Measurements from ENCODE around the gene TSNAX.
"Not testable (repeated sequence)": the region's sequence is repeated elsewhere in the genome, so short reads cannot be mapped to it uniquely, and the experiment has no call there.

Gene TSNAX

DNA sequence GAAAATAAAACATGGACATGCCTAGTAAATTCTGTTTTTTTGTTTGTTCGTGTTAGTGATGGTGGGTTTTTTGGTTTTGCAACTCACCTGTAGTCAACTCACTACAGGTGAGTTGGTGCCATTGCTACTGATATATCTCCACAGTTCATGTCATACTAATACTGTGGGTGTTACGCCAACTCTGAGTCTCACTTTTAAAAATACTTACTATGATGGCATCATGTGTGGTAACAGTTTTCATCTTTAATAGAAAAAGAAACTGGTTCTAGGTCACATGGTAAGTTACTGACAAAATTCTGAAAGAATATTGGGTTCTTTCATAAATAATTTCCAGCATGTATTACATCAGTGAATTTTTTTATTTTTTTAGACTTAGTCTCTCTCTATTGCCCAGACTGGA lies 38.0 kb downstream of the TSNAX start:
- Mint-ChIP-seq H3K4me3 (no peak overlapping the region), H3K4me1 (no peaks in the 10 kb centered on the region), H3K9me3 (no peaks in the 10 kb centered on the region), H3K27ac (no peak overlapping the region), H3K36me3 (peaks cover 63% of the 10 kb centered on the region)
- DNase-seq (ENCODE audit: low spot score in 2 of 2) (no peak), ATAC-seq (peak; percentile 71)

DNA sequence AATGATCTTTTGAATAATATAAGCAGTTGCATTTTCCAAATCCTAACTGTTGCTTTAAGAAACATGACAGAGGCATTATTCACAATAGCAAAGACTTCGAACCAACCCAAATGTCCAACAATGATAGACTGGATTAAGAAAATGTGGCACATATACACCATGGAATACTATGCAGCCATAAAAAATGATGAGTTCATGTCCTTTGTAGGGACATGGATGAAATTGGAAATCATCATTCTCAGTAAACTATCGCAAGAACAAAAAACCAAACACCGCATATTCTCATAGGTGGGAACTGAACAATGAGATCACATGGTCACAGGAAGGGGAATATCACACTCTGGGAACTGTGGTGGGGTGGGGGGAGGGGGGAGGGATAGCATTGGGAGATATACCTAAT lies 41.8 kb downstream of the TSNAX start:
- not testable (repeated sequence) for DNase-seq (ENCODE audit: low spot score in 2 of 2); H3K27ac Mint-ChIP-seq; H3K4me1 Mint-ChIP-seq; H3K4me3 Mint-ChIP-seq; ATAC-seq; H3K9me3 Mint-ChIP-seq
- peaks cover 31% of the 10 kb centered on the region for H3K36me3 Mint-ChIP-seq

DNA sequence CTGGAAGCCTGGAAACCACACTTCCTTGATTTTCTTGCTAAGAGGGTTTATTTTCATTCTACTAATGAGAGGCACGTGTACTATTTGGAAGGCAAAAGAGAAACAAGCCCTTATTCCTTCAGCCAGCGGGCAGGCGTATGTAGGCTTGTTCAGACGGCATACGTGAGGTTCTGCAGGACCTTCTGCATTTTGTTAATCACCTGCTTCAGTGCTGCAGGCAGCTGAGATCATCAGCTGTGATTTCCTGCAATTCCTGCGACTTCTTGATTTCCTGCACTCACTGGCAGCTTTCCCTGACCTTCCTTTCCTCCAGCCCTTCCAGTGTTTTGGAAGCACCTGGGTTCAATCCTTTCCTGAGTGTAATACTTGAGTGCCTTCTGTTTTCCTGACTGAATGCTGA lies 43.4 kb downstream of the TSNAX start:
- Mint-ChIP-seq H3K36me3 (peaks cover 19% of the 10 kb centered on the region), H3K4me3 (no peak overlapping the region), H3K9me3 (no peaks in the 10 kb centered on the region), H3K4me1 (no peaks in the 10 kb centered on the region), H3K27ac (no peak overlapping the region)
- no peak for ATAC-seq
- no peak for DNase-seq (ENCODE audit: low spot score in 2 of 2)

DNA sequence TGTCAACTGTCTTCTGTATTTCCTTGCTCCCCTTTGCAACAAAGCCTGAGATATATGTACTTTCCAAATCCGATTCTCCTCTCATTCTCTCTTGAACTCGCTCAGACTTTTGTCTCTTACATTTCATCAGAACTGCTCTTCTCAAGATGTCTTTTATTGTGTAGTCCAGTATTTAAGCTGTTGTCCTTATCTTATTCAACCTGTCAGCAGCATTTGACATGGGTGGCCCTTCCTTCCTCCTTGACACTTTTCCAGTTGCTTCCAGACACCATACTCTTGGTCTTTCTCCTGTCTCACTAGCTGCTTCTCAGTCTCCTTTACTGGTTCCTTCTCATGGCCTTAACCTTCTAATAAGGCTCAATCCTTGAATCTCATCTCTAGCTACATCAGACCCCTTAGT lies 47.0 kb downstream of the TSNAX start:
- H3K4me3 Mint-ChIP-seq, result no peak overlapping the region
- ATAC-seq (no peak), DNase-seq (ENCODE audit: low spot score in 2 of 2) (no peak)
- no peak overlapping the region for H3K27ac Mint-ChIP-seq
- no peaks in the 10 kb centered on the region for H3K4me1 Mint-ChIP-seq
- H3K36me3 Mint-ChIP-seq, result no peaks in the 10 kb centered on the region
- H3K9me3 Mint-ChIP-seq, result no peaks in the 10 kb centered on the region

DNA sequence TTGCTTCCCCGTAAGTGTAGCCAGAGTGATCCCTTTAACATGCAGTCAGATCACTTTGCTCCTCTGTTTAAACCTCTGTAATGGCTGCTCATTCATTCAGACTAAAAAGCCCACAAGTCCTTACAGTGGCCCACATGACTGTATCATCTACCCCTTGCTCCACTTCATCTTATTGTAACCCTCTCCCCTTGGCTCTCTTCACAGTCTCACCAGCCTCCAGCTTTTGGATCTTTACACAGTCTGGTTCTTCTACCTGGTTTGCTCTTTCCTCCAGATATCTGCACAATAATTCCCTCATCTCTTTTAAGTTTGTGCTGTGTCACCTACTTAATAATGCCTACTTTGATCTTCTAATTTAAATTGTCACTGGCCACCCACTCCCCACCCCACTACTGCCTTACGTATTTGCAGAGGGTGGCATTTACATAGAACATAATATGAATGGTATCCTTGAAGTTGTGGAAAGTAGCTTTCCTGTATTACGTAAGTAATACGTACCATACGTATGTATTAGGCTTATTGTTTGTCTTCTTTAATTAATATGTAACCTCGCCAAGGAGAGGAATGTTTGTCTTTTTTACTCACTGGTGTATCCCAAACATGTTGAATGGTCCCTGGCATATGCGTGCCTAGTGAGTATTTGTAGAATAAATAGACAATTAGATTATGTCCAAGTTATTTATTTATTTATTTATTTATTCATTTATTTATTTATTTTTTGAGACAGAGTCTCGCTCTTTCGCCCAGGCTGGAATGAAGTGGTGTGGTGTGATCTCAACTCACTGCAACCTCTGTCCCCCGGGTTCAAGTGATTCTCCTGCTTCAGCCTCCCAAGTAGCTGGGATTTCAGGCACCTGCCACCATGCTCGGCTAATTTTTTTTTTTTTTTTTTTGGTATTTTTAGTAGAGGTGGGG lies 48.6 kb downstream of the TSNAX start:
- Mint-ChIP-seq H3K4me1 (no peaks in the 10 kb centered on the region), H3K36me3 (no peaks in the 10 kb centered on the region), H3K9me3 (no peaks in the 10 kb centered on the region), H3K27ac (no peak overlapping the region), H3K4me3 (no peak overlapping the region)
- no peak for ATAC-seq
- no peak for DNase-seq (ENCODE audit: low spot score in 2 of 2)

DNA sequence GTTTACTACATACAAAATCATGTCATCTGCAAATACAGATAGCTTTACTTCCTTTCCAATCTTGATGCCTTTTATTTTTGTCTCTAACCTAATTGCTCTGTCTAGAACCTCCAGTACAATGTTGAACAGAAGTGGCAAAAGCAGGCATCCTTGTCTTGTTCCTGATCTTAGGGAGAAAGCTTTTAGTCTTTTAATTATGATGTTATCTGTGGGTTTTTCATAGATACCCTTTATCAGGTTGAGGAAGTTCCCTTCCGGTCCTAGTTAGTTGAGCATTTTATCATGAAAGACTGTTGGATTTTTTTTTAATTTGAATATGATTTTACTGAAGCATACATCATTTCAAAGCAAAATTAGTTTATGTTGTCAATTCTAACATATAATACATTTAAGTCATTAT lies 52.4 kb downstream of the TSNAX start:
- H3K27ac Mint-ChIP-seq, result no peak overlapping the region
- ATAC-seq, result no peak
- H3K36me3 Mint-ChIP-seq, result no peaks in the 10 kb centered on the region
- DNase-seq (ENCODE audit: low spot score in 2 of 2), result no peak
- H3K9me3 Mint-ChIP-seq, result no peaks in the 10 kb centered on the region
- no peak overlapping the region for H3K4me3 Mint-ChIP-seq
- H3K4me1 Mint-ChIP-seq, result no peaks in the 10 kb centered on the region

DNA sequence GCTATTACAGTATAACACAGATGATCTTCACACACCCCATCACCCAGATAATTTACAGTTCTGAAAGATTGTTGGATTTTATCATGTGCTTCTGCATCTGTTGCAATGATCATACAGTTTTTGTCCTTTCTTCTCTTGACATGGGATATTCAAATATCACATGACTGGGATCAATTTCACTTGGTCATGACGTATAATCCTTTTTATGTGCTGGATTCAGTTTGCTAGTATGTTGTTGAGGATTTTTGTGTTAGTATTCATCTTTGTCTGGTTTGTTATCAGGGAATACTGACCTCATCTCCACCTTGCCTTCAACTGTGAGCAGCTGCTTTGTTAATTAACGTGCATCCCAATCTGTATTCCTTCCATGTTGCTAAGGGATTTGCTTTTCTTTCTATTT lies 53.4 kb downstream of the TSNAX start:
- Mint-ChIP-seq H3K9me3 (no peaks in the 10 kb centered on the region), H3K4me1 (no peaks in the 10 kb centered on the region)

DNA sequence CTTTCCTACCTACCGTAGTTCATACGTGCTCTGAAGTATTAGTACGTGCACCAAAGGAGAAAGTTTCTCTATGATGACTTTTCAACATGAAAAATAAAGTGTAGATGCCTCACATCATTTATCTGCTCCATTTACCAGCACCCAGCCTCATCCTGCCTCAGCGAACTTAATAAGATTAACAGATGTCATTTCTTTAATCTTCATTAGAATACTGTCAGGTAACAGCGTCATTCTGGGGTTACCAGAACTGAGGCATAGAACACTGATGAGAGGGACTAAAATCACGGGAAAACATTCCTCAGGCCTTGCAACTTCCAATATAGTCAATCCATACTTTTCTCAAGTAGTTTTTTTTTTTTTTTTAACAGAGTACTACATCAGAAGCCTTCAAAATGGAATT lies 54.9 kb downstream of the TSNAX start:
- H3K4me3 Mint-ChIP-seq, result no peak overlapping the region
- ATAC-seq (no peak), DNase-seq (ENCODE audit: low spot score in 2 of 2) (no peak)
- H3K27ac Mint-ChIP-seq, result no peak overlapping the region
- H3K9me3 Mint-ChIP-seq, result no peaks in the 10 kb centered on the region
- H3K4me1 Mint-ChIP-seq, result no peaks in the 10 kb centered on the region
- H3K36me3 Mint-ChIP-seq, result no peaks in the 10 kb centered on the region

More for the DNA sequence above, 53.4 kb downstream of the TSNAX start:
- H3K36me3 Mint-ChIP-seq, result no peaks in the 10 kb centered on the region
- no peak overlapping the region for H3K27ac Mint-ChIP-seq
- H3K4me3 Mint-ChIP-seq, result no peak overlapping the region
- ATAC-seq (no peak), DNase-seq (ENCODE audit: low spot score in 2 of 2) (no peak)

DNA sequence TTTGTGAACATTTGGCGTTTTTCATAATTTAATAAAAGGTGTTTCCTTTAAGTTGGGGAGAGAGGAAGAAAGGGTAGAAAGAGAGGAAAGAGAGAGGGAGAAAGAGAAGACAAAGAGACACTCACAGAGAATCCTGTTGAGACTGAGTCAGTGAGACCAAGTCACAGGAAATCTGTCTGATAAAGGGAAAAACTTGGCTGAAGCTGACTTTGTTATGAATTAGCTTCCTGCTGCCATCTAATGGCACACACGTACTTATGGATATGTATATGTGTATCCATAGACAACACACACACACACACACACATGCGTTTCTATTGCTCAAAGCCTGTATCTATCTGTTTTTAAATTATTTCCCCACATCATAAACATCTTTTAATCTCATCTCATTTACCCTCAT lies 55.6 kb downstream of the TSNAX start:
- DNase-seq (ENCODE audit: low spot score in 2 of 2), result no peak
- Mint-ChIP-seq H3K9me3 (no peaks in the 10 kb centered on the region), H3K4me3 (no peak overlapping the region), H3K4me1 (no peaks in the 10 kb centered on the region), H3K27ac (no peak overlapping the region), H3K36me3 (no peaks in the 10 kb centered on the region)
- ATAC-seq, result no peak

DNA sequence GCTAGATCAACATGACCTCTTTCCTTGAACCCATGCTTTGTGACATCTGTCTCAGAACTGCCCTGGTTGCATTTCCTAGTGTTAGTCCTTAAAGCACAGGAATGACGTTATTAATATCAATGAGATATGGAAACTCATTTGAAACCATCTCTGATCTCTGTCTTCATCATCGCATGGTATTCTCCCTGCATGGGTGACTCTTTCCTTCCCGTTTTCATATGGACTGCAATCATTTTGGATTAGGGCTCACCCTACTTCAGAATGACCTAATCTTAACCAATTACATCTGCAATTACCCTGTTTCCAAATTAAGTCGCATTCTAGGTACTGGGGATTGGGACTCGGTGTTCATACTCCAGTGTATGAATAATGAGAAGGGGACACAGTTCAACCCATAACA lies 56.5 kb downstream of the TSNAX start:
- Mint-ChIP-seq H3K9me3 (no peaks in the 10 kb centered on the region), H3K4me3 (no peak overlapping the region), H3K36me3 (no peaks in the 10 kb centered on the region), H3K27ac (no peak overlapping the region), H3K4me1 (no peaks in the 10 kb centered on the region)
- no peak for ATAC-seq
- no peak for DNase-seq (ENCODE audit: low spot score in 2 of 2)

DNA sequence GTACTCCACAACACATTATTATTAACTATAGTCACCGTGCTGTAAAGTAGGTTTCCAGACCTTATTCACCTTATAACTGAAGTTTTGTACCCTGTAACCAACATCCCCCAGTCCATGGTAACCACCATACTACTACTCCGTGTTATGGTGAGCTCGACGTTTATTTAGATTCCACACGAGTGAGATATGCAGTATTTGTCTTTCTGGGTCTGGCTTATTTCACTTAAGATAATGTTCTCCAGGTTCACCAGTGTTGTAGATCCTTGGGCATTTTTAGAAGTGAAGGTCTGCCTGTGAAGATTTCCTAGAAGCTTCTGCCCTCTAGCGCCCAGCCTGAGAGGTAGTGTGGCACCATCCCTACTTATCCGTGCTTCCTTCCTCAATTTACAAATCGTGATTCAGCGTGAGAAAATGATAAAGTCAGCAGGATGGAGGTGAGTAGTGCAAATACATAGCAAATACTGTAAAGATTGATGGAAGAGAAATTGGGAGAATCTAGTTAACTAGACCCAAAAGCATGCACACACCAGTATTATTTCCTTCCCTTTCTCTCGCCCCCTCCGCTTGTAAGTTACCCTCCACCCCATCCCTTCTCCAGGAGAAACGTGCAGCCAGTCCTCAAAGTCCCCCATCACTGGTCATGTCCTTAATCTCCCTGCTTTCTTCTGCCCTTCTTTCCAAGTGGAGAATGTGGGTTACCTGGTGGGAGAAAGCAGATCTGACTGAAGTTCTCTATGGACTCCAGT lies 62.2 kb downstream of the TSNAX start:
- Mint-ChIP-seq H3K27ac (no peak overlapping the region), H3K36me3 (no peaks in the 10 kb centered on the region), H3K4me1 (peaks cover 7% of the 10 kb centered on the region), H3K4me3 (no peak overlapping the region), H3K9me3 (no peaks in the 10 kb centered on the region)
- no peak for DNase-seq (ENCODE audit: low spot score in 2 of 2)
- peak; percentile 68 for ATAC-seq

DNA sequence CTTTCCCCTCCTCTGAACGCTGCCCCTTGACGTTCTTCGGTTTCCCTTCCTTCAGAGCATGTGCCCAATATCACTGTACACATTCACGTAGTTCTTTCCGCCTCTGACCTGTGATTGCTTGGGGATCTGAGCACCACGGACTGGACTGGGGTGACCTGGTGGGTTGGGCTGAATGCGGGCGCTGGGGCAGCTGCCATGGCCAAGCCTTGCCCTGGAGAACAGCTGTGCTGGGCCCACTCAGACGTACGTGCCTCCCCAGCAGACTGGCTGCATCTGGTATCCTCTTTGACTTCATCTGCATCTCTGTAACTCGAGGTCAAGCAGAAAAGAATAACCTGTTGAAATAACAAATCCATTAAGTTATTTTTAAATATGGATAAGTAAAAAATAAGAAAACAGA lies 63.0 kb downstream of the TSNAX start:
- H3K4me1 Mint-ChIP-seq, result peaks cover 7% of the 10 kb centered on the region
- no peak overlapping the region for H3K4me3 Mint-ChIP-seq
- DNase-seq (ENCODE audit: low spot score in 2 of 2) (no peak), ATAC-seq (no peak)
- no peaks in the 10 kb centered on the region for H3K9me3 Mint-ChIP-seq
- no peaks in the 10 kb centered on the region for H3K36me3 Mint-ChIP-seq
- no peak overlapping the region for H3K27ac Mint-ChIP-seq

DNA sequence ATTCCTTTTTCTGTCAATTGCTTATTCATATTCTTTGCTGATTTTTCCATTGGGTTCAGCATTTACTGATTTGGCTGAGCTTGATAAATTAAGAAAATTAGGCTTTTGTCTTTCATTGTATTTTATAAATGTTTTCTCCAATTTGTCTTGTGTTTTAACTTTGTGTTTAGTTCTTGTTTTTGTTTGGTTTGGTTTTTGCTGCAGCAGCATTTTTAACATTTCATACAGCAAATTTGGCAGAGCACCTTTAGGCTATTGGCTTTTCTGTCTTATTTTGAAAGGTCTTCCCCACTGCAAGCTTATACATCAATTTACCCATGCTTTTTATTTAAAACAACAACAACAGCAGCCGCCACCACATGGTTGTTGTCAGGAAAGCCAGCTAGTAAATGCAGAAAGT lies 64.3 kb downstream of the TSNAX start:
- H3K4me1 Mint-ChIP-seq, result peaks cover 7% of the 10 kb centered on the region
- no peaks in the 10 kb centered on the region for H3K9me3 Mint-ChIP-seq
- H3K27ac Mint-ChIP-seq, result no peak overlapping the region
- DNase-seq (ENCODE audit: low spot score in 2 of 2) (no peak), ATAC-seq (no peak)
- no peaks in the 10 kb centered on the region for H3K36me3 Mint-ChIP-seq
- H3K4me3 Mint-ChIP-seq, result no peak overlapping the region

DNA sequence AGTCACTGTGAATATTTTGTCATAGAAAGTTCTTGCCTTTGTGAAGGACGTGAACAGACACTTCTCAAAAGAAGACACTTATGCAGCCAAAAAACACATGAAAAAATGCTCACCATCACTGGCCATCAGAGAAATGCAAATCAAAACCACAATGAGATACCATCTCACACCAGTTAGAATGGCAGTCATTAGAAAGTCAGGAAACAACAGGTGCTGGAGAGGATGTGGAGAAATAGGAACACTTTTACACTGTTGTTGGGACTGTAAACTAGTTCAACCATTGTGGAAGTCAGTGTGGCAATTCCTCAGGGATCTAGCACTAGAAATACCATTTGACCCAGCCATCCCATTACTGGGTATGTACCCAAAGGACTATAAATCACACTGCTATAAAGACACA lies 64.8 kb downstream of the TSNAX start:
- H3K4me1 Mint-ChIP-seq; H3K36me3 Mint-ChIP-seq; H3K27ac Mint-ChIP-seq; ATAC-seq; H3K9me3 Mint-ChIP-seq; DNase-seq (ENCODE audit: low spot score in 2 of 2); H3K4me3 Mint-ChIP-seq: not testable (repeated sequence)

DNA sequence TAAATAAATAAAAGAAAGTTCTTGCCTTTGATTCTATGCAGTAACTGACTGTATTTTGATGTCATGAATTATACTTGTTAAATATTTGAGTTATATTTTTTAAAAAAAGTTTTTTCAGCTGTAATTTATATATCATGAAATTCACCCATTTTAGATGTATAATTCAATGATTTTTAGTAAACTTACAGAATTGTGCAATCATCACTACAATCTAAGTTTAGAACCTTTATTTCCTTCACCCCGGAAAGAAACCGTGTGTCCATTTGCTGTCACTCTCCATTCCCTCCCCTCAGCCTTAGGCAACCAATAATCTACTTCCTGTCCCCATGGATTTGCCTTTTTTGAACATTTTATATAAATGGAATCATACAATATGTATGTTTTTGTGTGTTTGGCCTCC lies 65.7 kb downstream of the TSNAX start:
- Mint-ChIP-seq H3K4me1 (peaks cover 7% of the 10 kb centered on the region), H3K36me3 (no peaks in the 10 kb centered on the region), H3K27ac (no peak overlapping the region), H3K4me3 (no peak overlapping the region), H3K9me3 (no peaks in the 10 kb centered on the region)
- DNase-seq (ENCODE audit: low spot score in 2 of 2) (no peak), ATAC-seq (no peak)

DNA sequence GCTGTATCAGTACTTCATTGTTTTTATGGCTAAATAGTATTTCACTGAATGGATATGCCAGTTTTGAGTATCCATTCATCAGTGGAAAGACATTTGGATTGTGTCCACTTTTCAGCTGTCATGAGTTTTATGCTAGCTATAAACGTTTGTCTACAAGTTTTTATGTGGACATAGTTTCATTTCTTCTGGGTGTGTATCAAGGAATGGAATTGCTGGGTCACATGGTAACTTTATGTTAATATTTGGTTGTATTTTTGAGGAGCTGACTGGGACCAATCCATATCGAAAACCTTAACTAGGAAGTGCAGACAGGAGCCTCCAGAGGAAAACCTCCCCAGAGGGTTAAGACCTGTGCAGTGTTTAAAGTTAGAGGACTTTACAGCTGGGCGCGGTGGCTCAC lies 66.3 kb downstream of the TSNAX start:
- no peak for ATAC-seq
- Mint-ChIP-seq H3K4me1 (peaks cover 7% of the 10 kb centered on the region), H3K27ac (no peak overlapping the region), H3K36me3 (no peaks in the 10 kb centered on the region), H3K9me3 (no peaks in the 10 kb centered on the region), H3K4me3 (no peak overlapping the region)
- no peak for DNase-seq (ENCODE audit: low spot score in 2 of 2)
